HT1080 (cell line): ENCODE data around the gene KIF26B. TPM values are rescaled to one million over a fixed set of nuclear protein-coding genes. Genes with fewer than 3 reads are reported as not detected.
"Not testable (repeated sequence)": the region's sequence is repeated elsewhere in the genome, so short reads cannot be mapped to it uniquely, and the experiment has no call there.

Experiments
- DNase-seq: peaks from one replicate; pipeline ENCODE4 v3.0.0-alpha.2; 2015; ENCODE audit warnings: low read depth
- total RNA-seq: library from RNA; depleted of rRNA; stranded (reverse); fragments of >200 nt; shearing (Covaris generic); gene quantifications from 2 replicates; pipeline ENCODE4 v1.2.3, GENCODE V29; 2014

The KIF26B gene
- total RNA-seq, 1 experiment from 2014 or later: 0.90 TPM

DNA sequence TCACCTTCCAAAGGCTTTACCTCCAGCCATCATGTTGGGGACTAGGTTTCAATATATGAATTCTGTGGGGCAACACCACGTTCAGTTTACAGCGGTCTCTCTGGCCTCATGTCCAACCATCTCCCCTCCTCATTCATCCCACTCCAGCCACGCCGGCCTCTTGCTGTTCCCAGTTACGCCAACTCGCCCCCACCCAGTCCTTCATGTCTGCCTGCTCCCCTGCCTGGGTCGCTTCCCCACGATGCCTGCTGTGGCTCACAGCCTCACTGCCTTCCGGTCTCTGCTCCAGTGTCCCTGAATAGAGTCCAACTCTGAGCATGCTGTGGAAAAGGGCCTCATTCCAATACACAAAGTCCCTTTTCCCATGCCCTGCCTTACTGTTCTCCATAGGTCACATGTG is 193.8 kb downstream of the KIF26B start:
- DNase-seq: no peak

DNA sequence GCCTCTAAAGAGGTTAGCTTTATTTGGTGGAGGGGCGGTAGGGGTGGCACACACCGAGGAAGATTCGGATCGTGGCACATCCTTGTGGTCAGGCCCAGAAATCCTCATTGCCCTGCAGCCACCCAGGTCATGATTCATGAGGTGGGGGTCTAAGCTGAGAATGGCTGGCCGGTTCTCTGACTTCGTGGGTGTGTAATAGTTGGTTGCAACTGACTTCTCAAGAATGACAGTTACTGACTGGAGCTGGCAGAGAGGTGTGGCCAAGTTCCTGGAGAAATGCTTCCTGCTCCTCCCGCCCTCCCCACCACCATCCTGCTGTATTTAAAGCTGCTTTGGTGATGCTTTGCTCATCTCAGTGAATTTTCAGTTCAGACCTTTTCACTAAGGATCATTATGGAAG is 198.6 kb downstream of the KIF26B start:
- no peak for DNase-seq

- no peak for DNase-seq
Observed at GRCh38 chr1:245353915-245354775, 199.4 kb downstream of the KIF26B start.

- not testable (repeated sequence) for DNase-seq
Observed at GRCh38 chr1:245355851-245356630, 201.3 kb downstream of the KIF26B start.

GRCh38 chr1:245356891-245357585 is 202.3 kb downstream of the KIF26B start:
- DNase-seq: no peak

- not testable (repeated sequence) for DNase-seq
Observed at GRCh38 chr1:245359101-245359680, 204.4 kb downstream of the KIF26B start.

DNA sequence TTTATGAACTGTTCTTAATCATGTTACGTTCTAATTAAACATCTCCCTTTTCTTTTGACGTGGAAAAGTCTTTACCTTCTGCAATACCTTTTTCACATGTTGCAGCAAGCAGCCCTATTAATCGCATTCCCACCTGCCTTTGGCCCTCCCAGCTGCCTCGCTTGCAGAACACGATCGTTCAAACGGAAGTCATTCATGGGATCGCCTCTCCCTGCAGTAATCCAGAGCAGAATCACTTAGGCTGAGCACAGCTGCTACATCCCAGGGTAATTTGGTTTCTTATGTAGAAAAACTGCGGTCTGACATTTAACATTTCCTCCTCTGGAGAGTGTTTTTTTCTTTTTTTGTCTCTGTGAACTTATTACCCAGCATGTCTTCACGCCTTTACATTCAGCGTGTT is 206.3 kb downstream of the KIF26B start:
- no peak for DNase-seq

- no peak for DNase-seq
Observed at GRCh38 chr1:245361951-245362350, 207.2 kb downstream of the KIF26B start.

- no peak for DNase-seq
Observed at GRCh38 chr1:245363461-245364200, 208.8 kb downstream of the KIF26B start.

DNA sequence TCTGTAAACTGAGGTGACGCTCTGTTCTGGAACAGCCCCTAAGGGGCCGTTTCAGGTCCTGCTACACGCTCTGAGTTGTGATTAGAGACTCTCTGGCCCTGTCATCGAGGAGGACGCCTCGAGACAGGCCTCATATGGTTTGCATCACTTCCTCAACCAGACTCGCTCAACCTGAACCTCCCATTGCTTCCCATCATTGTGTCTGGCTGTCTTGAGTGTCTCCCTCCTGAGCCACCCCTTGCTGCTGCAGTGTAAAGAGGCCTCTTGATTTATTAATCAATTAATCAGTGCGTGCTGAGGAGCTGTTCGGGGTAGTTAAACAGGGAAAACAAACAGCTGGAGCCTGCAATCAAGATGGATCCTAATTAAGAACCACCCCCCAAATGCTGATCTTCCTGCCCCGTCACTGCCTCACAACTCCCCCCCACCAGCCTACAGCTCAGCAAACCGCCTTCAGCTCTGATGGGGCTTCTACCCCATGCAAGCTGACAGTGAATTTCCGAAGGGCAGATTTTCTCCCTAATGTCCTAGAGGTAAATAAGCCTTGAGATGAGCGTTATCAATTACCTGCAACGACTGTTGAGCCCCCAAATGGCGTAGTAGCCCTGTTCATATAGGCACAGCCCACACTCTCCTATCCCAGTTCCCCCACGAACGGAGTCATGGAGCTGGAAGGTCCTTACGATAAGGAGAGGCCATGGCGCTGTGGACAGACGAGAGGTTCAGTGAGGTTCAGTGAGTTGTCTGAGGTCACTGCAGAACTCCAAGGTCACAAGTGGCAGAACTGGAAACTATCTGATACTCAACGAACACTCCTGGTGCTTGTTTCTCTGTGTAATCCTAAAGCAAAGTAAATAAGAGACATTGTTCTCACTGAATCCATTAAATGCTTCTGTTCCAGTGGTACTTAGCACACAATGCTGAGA is 210.6 kb downstream of the KIF26B start:
- no peak for DNase-seq

DNA sequence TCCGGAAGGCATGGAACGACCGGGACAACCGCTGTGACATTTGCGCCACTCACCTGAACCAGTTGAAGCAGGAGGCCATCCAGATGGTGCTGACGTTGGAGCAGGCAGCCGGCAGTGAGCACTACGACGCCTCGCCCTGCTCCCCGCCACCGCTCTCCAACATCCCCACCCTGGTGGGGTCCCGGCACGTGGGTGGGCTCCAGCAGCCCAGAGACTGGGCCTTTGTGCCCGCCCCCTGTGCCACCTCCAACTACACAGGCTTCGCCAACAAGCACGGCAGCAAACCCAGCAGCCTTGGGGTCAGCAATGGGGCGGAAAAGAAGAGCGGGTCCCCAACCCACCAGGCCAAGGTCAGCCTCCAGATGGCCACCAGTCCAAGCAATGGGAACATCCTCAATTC is 212.1 kb downstream of the KIF26B start:
- DNase-seq: no peak

DNA sequence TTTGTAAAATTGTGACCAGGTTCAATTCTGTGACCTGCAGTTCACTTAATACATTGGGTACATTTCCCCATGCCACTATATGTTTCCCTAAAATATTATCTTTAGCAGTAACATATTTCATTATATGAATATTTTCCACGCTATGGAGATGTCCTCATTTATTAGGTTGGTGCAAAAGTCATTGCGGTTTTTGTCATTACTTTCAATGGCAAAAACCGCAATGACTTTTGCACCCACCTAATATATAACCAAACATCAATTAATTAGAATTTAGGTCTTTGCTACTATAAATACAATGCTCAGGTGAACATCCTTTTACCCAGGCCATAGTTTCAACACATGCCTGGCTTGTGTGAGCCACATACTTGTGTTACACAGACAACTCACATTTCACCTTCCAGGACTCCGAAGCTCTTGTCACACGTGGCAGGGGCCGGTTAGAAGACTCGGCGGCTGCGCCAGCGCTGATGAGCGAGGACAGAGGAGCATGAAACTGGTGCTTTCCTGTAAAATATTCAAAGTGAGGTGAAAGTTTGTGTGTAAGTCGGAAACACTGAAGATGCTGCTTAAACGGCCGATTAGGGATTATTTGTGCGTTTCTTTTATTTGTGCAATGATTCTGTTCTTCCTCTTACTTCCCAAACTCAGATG is 215.5 kb downstream of the KIF26B start:
- no peak for DNase-seq

DNA sequence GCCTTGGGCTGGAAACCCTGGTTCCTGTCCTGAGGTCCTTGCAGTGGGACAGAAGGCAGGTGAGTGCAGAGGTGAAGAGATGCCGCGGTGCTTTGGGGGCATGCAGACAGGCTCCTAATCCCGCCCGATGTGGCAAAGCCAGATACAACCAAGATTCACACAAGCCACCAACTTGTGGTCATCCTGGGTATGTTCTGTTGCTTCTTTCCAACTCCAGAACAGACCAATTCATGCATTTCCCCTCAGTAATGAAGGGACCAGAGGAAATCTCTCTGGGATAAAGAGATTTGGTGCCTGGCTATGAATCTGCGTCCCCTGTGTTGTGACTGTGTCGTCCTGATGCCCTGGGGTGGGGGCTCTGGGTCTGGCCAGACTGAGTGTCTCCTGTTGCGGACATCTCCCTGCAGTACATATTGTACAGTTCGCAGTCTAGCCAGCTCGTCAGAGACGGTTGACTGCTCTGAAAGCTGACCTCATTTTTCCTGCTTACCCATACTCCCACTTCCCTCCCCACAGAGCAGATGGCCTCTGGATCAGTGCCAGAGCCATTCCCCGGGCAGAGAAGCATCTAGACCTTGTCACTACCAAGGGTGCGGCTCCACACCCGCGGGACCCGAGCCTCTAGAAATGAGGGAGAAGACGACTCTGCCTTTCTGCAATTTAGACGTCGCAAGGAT is 216.3 kb downstream of the KIF26B start:
- DNase-seq: no peak

DNA sequence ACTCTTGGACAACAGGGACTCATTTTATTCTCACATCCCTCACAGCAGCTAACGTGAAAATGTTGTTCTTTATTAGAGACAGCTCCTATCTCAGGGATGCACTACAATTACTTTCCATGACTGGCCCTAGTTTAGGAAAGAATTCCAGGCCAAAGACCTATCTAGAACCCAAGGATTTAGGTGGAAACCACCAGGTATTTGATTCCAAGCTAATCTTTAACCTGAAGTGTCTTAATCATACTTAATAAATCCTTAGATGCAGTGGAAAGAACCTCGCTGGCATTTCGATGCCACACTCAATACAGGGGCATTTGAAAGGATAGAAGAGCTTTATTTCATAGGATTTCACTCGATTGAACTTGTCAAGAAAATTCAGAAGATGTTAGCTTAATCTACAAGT is 218.3 kb downstream of the KIF26B start:
- DNase-seq: no peak

- DNase-seq: peak; percentile 62
Observed at GRCh38 chr1:245375789-245376460, 221.1 kb downstream of the KIF26B start.

DNA sequence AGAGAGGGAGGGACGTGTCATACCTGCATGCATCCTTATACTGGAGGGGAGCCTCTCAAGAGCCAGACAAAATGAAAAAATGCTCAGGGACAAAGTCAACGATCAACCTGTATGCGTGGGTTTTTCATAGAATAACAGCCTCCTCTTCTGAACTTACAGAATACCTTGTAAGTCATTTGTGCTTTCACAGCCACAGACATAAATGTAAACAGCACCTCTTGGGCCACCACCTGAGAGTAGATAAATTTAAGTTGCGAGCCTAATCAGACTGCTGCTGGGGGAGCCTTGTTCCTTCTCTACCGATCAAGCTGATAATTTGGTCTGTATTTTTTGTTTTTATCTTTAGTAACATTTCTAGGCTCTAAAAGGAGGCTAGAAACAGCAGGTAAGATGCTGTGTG is 223.1 kb downstream of the KIF26B start:
- no peak for DNase-seq

- DNase-seq: peak; percentile 24
Observed at GRCh38 chr1:245378311-245378722, 223.5 kb downstream of the KIF26B start.

DNA sequence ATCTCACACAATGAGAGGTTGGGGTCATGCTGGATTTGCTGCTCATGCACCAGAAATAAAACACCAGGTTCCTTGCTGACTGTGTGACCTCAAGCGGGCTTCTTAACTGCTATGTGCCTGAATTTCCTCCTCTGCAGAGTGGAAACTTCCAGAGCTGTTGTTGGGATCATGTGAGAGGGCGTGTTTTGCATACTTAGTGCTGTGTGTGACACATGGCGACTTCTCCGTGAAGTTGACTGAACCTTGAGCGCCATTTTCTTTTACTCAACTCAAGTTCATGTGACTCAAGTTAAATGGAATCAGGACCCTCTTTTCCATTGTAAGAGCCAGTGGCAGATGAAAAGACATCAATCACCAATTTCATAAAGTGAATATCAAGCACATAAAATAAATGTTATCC is 224.0 kb downstream of the KIF26B start:
- no peak for DNase-seq
